C1 segment of cervical spinal cord (tissue), 14 donors: ENCODE measurements around the gene TUFM.
"Not testable (repeated sequence)": the region's sequence is repeated elsewhere in the genome, so short reads cannot be mapped to it uniquely, and the experiment has no call there.

ENCODE experiments used
- DNase-seq, 14 donors: peaks; one replicate each; lab custom pipeline; 2025; lab: John Stamatoyannopoulos, UW

The TUFM gene

GRCh38 chr16:28846080-28846932, at the start of gene TUFM:
TUFM (minus strand) TSS chr16:28846348; CDS start chr16:28846269, 79 bp downstream.
- peak; percentile 84 to 100 (median 97) for DNase-seq

DNA sequence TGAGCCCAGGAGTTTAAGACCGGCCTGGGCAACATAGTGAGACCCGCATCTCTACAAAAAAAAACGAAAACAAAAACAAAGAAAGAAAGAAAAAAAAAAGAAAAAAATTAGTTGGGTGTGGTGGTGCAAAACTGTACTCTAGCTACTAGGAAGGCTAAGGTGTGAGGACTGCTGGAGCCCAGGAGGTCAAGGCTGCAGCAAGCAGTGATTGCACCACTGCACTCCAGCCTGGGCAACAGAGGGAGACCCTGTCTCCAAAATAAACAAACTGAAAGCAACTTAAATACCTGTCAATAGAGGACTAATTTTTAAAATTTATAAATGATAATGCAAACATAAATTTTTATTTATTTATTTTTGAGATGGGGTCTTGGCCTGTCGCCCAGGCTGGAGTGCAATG, 49.5 kb upstream of the TUFM start:
- no peak for DNase-seq

- no peak for DNase-seq
Observed at GRCh38 chr16:28893291-28893690, 47.1 kb upstream of the TUFM start.

GRCh38 chr16:28891964-28892890, 46.1 kb upstream of the TUFM start:
- no peak for DNase-seq

- not testable (repeated sequence) for DNase-seq
Observed at GRCh38 chr16:28890355-28890754, 44.2 kb upstream of the TUFM start.

DNA sequence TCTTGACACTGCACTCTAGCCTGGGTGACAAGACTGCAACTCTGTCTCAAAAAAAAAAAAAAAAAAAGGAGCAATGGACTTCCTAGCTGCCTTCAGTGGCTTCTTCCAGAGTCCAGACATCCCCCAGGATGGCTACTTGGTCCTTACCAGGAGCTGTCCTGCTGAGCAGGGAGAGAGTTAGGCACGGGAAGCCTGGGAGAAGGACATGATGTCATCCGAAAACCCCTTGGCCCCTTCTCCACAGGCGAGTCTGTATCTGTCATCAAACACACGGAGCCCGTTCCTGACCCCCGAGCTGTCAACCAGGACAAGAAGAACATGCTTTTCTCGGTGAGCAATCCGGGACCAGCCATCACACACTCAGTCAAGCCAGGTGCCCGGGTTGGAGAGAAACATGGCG, 40.8 kb upstream of the TUFM start:
- DNase-seq = no peak

DNA sequence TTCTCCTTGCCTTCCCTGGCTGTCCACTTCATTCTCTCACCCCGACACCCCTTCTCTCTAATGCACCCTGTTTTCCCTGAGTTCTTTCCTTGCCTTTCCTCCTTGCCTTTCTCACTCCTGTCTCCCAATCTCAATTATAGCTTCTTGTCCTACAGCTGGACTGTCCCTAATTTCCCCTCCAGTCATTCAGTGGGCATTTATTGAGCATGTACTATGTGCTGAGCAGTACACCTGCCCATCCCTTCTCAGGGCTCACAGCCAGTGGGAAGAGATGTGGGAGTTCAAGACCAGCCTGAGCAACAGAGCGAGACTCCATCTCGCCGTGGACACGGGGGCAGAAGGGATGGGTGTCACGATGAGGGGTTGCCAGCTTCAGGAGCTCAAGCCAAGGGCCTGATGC, 37.9 kb upstream of the TUFM start:
- DNase-seq = no peak

GRCh38 chr16:28883221-28883996, 37.3 kb upstream of the TUFM start:
- no peak for DNase-seq

DNA sequence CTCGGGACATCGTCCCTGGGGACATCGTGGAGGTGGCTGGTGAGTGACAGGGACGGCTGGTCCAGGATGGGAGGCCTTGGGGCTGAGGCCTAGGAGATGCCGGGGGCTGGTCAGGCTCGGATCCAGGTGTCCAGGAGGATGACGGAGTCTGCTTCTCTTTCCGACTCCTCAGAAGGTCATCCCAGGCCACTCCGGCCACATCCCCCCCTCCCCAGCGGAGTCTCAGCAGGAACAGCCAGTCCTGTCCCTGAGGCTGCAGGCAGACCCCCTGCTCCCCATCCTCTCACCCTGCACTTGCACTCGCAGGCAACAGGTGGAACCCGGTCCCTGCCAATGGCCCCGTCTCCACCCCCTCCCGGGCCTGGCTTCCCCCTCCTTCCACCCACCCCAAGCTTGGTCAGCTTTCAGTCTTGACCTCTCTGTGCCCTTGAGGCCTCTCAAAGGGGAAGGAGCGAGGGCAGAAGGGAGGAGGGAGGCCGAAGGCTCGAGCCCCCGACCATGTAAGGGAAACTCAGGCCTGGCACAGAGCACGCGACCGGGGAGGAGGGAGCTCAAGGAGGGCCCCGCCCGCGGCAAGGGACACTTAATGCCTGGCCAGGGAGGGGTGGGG, 36.5 kb upstream of the TUFM start:
- DNase-seq = no peak

DNA sequence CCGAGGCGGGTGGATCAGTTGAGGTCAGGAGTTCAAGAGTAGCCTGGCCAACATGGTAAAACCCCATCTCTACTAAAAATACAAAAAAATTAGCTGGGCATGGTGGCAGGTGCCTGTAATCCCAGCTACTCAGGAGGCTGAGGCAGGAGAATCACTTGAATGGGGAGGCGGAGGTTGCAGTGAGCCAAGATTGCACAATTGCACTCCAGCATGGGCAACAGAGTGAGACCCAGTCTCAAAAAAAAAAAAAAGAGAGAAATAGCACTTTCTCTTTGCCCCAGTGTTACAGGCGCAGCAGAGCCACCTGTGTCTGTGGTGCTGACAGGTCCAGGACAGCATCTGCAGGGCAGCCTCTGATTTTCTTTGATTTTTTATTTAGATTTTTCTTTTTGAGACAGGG, 35.4 kb upstream of the TUFM start:
- not testable (repeated sequence) for DNase-seq

GRCh38 chr16:28880955-28881354, 34.8 kb upstream of the TUFM start:
- DNase-seq = no peak

GRCh38 chr16:28880589-28880915, 34.4 kb upstream of the TUFM start:
- DNase-seq = no peak

DNA sequence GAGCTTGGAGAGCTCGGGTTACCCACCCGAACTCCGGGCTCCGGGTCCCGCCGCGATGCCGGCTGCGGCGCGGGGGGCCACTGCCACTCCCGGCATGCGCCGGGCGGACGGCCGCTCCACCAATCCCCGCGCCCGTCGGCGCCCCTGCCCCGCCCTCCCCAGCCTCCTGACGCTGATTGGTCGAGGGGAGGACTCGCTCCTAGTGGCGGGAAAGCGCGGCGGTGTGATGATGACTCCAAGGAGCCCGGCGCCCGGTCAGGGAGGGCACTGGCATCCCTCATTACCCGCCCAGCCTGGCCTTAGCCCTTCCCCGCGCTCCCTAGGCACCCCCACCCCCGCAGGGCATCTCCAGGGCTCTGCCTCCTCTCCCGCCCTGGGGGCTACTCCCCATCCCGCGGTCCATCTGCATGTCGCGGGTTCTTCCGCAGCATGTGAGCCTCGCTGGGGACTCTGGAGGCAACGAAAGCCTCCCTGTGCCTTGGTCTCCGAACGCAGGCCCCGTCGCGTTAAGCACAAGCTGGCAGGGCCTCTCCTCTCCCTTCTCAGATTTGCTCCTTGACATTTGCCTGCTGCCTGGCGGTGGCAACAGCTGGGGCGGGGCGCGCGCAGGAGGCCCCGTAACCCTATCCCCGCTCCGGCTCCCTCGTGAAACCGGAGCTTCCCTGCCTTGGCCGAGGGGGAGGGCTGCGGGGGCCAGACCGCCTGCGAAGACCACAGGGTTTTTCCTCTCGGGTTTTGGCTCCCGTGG, 33.9 kb upstream of the TUFM start:
- peak in 13 of 14 donors; percentile 46 to 86 (median 73) for DNase-seq

DNA sequence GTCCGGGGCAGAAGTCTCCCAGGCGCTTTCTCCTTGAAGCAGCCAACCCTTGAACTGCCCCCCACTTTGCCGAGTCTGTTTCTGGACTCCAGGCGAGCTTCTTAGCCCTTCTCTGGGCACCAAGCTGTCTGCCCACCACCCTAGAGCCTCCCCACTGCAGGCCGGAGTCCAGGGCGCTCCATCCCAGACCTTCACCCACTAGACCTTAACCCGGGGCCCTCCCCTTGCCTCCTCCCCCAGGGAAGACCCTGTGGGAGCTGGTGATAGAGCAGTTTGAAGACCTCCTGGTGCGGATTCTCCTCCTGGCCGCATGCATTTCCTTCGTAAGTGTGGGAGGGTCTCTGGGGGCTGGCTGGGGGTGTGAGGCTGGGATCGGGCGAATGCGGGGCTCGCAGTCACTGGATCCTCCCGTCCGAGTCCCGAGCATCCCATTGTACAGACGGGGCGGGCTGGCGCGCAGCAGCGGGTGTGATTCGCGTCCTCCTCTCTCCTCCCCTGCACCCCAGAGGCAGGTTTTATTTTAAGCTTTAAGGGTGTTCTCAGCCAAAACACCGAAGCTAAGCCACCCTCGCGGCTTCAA, 33.2 kb upstream of the TUFM start:
- no peak for DNase-seq

DNA sequence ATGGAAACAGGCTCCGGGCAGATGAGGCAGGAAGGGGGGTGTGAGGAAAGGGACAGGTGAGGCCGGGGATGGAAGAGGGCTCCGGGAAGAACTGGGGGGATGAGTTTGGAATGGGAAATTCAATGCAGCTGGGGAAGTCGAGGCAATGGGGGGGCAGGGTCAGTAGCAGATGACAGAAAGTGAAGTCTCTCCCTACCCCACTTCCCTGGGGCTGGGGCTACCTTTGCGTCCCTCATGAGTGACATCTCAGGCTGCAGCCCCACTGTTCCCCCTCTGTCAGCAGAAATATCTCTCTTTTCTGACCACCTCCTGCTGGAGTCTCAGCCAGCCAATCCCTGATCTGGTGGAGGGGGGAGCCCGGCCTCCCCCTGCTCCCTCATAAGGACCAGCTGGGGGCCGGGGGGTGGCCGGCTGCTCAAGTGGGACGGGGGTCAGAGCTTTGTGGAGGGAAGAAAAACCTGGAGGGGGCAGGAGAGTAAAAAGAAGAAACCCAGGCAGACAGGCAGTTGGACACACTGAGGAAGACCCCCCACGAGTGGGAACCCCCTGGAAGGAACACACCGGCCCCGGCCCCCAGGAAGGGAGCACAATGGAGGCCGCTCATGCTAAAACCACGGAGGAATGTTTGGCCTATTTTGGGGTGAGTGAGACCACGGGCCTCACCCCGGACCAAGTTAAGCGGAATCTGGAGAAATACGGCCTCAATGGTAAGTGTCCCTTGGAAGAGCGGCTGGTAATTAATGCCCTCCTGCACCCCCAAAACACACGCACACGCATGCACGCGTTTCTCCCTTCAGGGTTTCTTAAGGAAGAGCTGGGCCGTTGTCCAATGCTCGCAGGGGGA, 32.2 kb upstream of the TUFM start, which contains the start of gene ATP2A1:
Gene ATP2A1, plus strand, starts transcription at position 406 of the 844 bp plus-strand sequence. Its CDS starts 184 bp downstream, at position 590.
- no peak for DNase-seq

GRCh38 chr16:28877655-28878000, 31.5 kb upstream of the TUFM start:
- no peak for DNase-seq

- DNase-seq = no peak
Observed at GRCh38 chr16:28876973-28877654, 31.0 kb upstream of the TUFM start.

GRCh38 chr16:28876019-28876659, 30.0 kb upstream of the TUFM start:
- DNase-seq = no peak
